HS-5 (cell line): ENCODE measurements around the gene NPTX1.

ENCODE experiments used
- DNase-seq: peaks from one replicate; pipeline ENCODE4 v3.0.0-alpha.2; 2012; ENCODE audit warnings: low read depth

The NPTX1 gene

DNA sequence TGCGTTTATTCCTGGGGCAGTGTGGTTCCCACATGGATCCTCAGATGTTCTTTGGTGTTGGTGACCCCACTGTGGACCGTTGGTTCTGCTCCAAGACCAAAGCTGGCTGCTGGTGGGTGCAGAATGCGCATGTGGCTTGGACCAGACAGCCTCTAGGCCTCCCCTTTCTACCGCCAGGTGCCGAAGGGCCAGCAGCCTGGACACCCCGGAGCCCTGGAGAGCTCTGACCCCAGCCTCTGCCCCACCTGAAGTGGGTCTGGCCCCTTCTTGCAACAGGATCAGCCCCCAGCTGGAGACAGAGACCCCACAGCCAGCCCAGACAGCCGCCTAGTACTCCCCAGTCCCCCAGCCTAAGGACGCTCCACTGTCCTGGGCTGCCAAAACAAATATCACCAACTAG, 18.4 kb downstream of the NPTX1 start:
- DNase-seq, result no peak

GRCh38 chr17:80457236-80457856, 19.1 kb downstream of the NPTX1 start:
- DNase-seq, result no peak

- no peak for DNase-seq
These were observed 19.8 kb downstream of the NPTX1 start for GRCh38 chr17:80456465-80457235.

- DNase-seq, result no peak
These were observed 20.6 kb downstream of the NPTX1 start for GRCh38 chr17:80455784-80456183.

DNA sequence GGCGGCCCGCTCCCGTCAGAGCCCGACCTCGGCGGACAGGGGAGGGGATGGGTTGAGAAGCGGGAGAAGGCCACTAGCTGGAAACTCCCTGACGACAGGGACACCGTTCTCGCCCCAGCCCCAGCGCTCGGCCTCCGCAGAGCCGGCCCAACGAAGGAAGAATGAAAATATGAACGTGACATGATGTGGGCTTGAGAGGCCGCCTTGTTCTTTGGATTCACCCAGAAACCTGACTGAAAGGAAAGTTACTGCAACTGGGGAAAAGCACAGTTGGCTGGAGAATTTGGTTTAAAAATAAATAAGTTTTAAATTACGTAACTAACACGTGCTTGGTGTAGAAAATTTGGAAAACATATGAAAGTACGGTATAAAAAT, 21.1 kb downstream of the NPTX1 start:
- no peak for DNase-seq

GRCh38 chr17:80454557-80455335, 21.7 kb downstream of the NPTX1 start:
- peak; percentile 77 for DNase-seq

- no peak for DNase-seq
These were observed 22.3 kb downstream of the NPTX1 start for GRCh38 chr17:80453998-80454556.

DNA sequence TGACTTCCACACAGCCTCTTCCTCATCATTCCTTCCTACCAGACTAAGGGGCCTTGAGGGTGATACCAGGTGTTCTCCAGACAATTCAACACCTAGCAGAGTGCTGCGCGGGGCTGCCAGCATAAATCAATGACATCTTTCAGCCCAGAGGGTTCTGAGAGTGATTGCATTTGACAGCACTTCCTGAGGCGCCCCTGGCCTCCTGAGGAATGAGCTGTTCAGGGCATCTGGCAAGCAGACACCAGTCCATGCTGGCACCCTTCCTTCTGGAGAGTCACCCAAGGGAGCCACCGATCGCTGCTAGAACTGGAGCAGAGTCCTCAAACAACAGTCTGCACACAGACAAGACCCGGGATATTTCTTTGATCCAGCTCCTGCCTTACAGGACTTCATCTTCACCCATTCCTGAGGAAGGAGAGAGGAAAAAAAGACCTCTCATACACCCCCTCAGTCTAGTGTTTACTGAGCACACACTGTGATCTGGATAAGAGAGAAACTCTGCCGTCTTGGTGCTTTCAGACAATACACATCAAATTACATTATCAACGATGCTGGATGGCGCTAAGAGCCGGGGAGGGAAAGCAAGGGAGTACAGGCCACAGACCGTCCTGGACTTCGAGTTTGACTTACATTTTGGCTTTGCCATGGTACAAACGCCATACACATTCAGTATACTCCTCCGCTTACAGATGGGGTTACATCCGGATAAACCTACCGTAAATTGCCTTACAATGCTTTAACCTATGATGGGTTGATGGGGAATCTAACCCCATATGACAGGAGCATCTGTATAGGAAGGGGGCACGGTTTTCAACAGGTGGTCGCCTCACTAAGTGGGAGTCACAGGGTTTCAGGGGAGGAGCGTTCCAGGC, 23.0 kb downstream of the NPTX1 start:
- no peak for DNase-seq

GRCh38 chr17:80452173-80452915, 24.1 kb downstream of the NPTX1 start:
- DNase-seq, result no peak

DNA sequence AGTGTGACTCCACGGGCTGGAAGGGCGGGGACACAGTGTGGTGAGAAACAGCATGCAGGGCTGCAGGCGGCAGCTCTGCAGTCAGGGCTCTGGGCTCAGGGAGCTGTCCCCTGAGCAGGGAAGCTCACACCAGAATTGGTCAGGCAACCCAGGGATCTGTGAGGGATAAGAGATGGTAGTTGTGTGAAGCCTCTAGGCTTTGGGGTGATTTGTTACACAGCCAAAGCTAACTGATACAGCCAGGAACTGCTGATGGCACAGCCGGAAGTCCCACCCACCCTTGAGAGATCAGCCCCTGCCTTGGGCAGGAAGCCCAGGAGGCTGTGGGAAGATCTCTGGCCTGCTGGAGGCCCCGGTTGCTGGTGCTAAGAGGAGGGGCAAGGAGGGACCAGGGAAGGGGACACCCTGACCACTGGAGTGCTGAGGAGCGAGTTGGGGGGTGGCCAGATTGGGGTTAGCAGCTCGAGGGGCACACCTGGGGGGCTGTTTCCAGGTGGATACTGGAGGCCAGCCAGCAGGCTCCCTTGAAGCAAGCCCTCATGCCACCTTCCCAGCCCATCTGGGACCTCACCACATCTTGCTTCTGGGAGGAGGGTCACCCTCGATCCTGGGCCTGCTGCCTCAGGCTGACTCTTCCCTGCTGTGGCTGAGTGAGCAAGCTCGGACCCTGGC, 25.2 kb downstream of the NPTX1 start:
- no peak for DNase-seq

DNA sequence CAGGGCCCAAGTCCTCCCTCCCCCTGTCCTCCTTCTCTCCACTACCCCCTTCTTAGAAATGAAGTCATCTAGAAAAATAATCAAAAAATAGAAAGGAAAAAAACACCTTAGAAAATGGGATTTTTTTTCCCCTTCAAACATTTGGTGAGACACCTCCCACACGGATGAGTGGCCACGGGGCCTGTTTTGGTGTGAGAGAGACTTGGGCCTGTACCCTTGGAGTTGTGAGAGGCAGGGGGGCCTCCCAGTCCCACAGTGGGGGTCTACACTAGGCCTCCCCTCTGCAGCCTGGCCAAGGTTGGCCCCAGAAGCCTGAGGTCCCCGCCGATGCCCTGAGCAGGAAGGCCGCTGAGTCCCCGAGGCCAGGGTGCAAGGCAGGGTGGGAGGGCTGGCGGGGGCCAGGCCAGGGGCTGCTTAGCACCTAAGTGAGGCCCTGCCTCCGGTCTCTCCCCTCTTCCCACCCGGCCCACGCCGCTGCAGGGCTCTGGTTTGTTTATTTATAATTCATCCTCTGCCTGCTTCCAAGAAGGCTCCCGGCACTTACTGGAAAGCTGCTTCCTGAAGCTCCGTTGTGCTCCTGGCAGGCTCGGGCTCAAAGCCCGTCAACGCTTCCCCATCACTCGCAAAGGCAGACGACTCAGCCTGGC, 26.4 kb downstream of the NPTX1 start:
- no peak for DNase-seq

DNA sequence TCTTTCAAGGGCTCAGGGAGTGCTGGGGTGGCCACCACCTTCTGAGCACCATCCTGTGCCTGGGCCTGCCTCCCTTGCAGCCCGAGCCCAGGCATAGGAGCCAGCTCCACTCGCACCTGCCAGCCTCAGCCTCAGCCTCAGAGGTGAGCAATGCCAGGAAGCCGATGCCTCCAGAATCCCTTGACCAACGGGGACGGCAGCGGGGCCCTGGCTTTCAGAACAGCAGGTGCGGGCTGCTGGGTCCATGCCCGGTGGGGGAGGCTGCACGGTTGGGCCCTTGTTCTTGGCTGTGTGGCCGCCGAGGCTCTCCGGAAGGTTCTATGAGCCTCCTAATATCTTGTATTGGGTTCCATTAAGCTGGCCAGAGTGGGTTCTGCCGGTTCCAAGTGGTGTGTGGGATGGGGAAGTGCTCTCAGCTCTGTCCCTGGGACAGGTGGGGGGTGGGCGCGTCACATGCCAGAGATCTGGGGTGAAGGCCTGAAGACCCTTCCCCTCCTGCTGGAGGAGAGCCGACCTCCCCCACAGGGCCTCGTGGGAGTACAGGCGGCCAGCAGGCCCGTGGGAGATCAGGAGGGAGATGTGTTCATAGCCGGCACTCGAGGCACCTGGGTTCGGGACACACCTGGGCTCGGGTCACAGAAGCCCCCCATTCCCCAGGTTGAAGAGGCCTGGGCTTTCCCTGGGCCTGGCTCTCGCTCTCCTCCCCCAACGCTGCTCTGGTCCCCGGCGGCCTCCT, 27.0 kb downstream of the NPTX1 start:
- DNase-seq, result no peak

DNA sequence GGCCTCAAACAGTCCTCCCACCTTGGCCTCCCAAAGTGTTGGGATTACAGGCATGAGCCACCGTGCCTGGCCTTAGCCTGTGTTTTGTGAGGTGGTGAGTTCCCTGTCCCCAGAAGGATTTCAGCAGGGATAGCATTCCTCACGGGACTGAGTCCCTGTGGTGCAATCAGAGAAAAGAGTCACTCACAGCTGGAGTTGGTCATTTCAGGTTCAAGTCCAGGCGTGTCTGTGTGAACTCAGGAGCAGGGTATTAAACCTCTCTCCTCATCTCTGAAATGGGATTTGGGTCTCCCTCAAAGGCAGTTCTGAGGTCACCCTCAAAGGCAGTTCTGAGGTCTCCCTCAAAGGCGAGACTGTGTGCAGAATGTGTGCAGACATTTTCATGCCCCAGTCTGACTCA, 28.6 kb downstream of the NPTX1 start:
- DNase-seq, result no peak

GRCh38 chr17:80446645-80447405, 29.6 kb downstream of the NPTX1 start:
- DNase-seq, result no peak

- no peak for DNase-seq
These were observed 30.7 kb downstream of the NPTX1 start for GRCh38 chr17:80445726-80446110.

DNA sequence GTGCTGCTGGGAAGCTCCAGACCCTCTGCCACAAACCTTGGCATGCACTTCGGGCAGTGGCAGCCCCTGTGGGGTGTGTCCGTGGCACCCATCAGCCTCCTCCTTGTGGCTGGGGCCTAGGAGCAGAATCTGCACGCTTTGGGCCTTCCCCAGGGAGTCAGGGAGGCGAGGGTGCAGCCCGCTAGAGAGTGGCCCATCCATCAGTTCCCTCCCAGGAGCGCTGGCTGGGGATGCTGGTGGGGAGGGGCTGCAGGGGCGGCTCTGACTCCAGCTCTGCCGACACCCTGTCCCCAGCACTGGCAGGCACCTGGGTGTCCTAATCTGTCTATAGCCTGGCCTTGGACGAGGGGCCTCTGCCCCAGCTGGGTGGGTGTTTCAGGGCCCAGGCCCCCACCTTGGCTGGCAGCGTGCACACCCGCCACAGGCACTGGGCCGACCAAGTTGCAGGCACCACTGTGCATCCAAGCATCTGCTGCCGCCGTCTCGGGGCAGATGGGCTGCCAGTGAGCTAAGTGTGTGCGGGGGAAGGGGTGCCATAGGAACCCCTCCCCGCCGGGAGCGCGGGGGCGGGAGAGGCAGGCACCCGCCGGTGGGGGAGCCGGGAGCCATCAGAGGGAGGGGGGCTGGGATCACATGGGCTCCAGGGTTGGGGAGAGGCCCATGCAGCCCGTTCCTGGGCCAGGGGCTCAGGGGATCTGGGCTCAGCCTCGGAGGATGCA, 31.2 kb downstream of the NPTX1 start:
- no peak for DNase-seq

- DNase-seq, result no peak
These were observed 31.8 kb downstream of the NPTX1 start for GRCh38 chr17:80444644-80444979.
